Stomach (tissue), 9 donors: ENCODE data around the gene LAMB2. TPM values are rescaled to one million over a fixed set of nuclear protein-coding genes. Genes with fewer than 3 reads are reported as not detected.

Experiments used
- DNase-seq, 2 donors: peaks; one replicate each; pipeline versions ENCODE4 v3.0.0 to v3.0.0-alpha.2; 2013 to 2019
- H3K27ac ChIP-seq, 5 donors: fragments of 200-600 bp in 4 of 5; sonication (generic) in 4 of 5; one replicate each; pipeline ENCODE4 v1.5.1; 2013 to 2019; ENCODE audit warnings: mild to moderate bottlenecking in 1 of 5, moderate library complexity in 1 of 5
- H3K27me3 ChIP-seq, 3 donors: fragments of 200-600 bp; sonication (generic); one replicate each; pipeline ENCODE4 v1.5.1; 2017 to 2019; ENCODE audit warnings: mixed run types in 1 of 3
- H3K36me3 ChIP-seq, 4 donors: fragments of 200-600 bp; sonication (generic); 1 replicate in 3 of 4; 2 replicates in 1 of 4; pipeline ENCODE4 v1.5.1; 2016 to 2019
- H3K4me1 ChIP-seq, 4 donors: fragments of 200-600 bp; sonication (generic); one replicate each; pipeline ENCODE4 v1.5.1; 2016 to 2019
- H3K4me3 ChIP-seq, 4 donors: fragments of 200-600 bp; sonication (generic) in 3 of 4; one replicate each; pipeline ENCODE4 v1.5.1; 2016 to 2019; ENCODE audit warnings: mild to moderate bottlenecking in 1 of 4
- H3K9me3 ChIP-seq, 4 donors: fragments of 200-600 bp; sonication (generic); one replicate each; pipeline ENCODE4 v1.5.1; 2016 to 2019
- EP300 ChIP-seq: sonication (generic); formaldehyde crosslinking; IDR thresholded peaks from one replicate; pipeline ENCODE4 v1.6.1; 2017; ENCODE audit warnings: antibody characterized with exemption
- POLR2A ChIP-seq, 4 donors: fragments of 450-650 bp; IDR thresholded peaks; one replicate each; pipeline ENCODE4 v1.6.1; 2016; ENCODE audit warnings: antibody characterized with exemption in 4 of 4, control low read depth in 2 of 4, mild to moderate bottlenecking in 1 of 4, moderate library complexity in 1 of 4
- POLR2AphosphoS5 ChIP-seq, 3 donors: sonication (generic); formaldehyde crosslinking; IDR thresholded peaks; one replicate each; pipeline ENCODE4 v1.6.1; 2016; ENCODE audit warnings: antibody characterized with exemption in 3 of 3
- WGBS, 5 donors: extraction: QIAGEN DNeasy Blood & Tissue Kit in 3 of 5; methylation state at CpG; one replicate each; pipeline versions ENCODE4 v1.1.5 to v1.1.7; 2013 to 2018; 5-methylcytosine and 5-hydroxymethylcytosine counted together
- intact Hi-C: fragments of 100-400 bp; cut with DNase I; formaldehyde crosslinking; loops from one replicate; pipeline ENCODE4 v1.15.1; 2023; ENCODE audit warnings: low total_unique reads
- polyA plus RNA-seq, 3 donors: library from polyadenylated mRNA; stranded (reverse); fragments of 200-250 nt; gene quantifications; one replicate each; pipeline ENCODE4 v1.2.3, GENCODE V29; 2013
- total RNA-seq, 5 donors: library from RNA; depleted of rRNA; stranded (reverse); fragments of >200 nt; gene quantifications; one replicate each; pipeline versions ENCODE4 v1.1.0 to v1.2.3, GENCODE V29; 2014 to 2016
- TF ChIP-seq, protein P1 (sequence below), 7 experiments: fragments of 450-650 bp in 4 of 7; fragments of 200-600 bp in 3 of 7; sonication (generic) in 3 of 7; IDR thresholded peaks; one replicate each; pipeline ENCODE4 v1.5.1; 2016 to 2019; ENCODE audit warnings: antibody characterized with exemption in 7 of 7, control low read depth in 2 of 7, mild to moderate bottlenecking in 1 of 7
- donor health status: healthy with polysubstance abuse.
- donor health status: Bipolar disorder and iron deficiency.
- donor health status: healthy.

Gene LAMB2
- total and polyA plus RNA-seq, 8 donors: 195 to 578 (median 324) TPM

DNA sequence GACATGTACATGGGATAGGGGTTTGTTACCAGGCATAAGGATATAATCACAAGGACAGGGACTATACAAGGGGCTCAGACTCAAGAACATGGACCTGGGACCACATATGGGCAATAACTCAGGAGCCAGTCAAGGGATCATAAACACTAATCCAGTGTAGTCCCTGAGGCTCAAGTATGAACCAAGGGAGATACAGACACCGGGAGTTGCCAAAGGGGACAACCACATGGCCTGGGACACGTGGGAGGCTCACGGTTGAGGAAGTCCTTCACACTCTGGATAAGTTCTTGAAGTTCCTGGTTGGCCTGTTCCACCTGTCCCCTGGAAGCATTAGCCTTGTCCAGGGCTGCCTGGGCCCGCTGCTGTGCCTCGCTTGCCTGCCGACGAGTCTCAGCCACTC is 10.4 kb downstream of the LAMB2 start:
- 79 to 94% (median 83%) methylated on average over 7 of the region's 7 CpGs for WGBS, 5 donors
- Histone ChIP-seq H3K27me3 (no peaks in the 10 kb centered on the region), H3K4me1 (peaks cover 18 to 31% (median 27%) of the 10 kb centered on the region in 4 donors), H3K36me3 (peaks cover 69 to 82% (median 79%) of the 10 kb centered on the region in 4 donors), H3K27ac (no peak overlapping the region), H3K9me3 (no peaks in the 10 kb centered on the region), H3K4me3 (no peak overlapping the region)
- no peak for DNase-seq
- TF ChIP-seq POLR2A (IDR thresholded peaks at IDR 0.05): no peak
- TF ChIP-seq EP300: no peak
- TF ChIP-seq, protein P1, sequence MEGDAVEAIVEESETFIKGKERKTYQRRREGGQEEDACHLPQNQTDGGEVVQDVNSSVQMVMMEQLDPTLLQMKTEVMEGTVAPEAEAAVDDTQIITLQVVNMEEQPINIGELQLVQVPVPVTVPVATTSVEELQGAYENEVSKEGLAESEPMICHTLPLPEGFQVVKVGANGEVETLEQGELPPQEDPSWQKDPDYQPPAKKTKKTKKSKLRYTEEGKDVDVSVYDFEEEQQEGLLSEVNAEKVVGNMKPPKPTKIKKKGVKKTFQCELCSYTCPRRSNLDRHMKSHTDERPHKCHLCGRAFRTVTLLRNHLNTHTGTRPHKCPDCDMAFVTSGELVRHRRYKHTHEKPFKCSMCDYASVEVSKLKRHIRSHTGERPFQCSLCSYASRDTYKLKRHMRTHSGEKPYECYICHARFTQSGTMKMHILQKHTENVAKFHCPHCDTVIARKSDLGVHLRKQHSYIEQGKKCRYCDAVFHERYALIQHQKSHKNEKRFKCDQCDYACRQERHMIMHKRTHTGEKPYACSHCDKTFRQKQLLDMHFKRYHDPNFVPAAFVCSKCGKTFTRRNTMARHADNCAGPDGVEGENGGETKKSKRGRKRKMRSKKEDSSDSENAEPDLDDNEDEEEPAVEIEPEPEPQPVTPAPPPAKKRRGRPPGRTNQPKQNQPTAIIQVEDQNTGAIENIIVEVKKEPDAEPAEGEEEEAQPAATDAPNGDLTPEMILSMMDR (IDR thresholded peaks at IDR 0.05): no peak
- no peak for TF ChIP-seq POLR2AphosphoS5 (IDR thresholded peaks at IDR 0.05)
- intact Hi-C loops: no loop called here

DNA sequence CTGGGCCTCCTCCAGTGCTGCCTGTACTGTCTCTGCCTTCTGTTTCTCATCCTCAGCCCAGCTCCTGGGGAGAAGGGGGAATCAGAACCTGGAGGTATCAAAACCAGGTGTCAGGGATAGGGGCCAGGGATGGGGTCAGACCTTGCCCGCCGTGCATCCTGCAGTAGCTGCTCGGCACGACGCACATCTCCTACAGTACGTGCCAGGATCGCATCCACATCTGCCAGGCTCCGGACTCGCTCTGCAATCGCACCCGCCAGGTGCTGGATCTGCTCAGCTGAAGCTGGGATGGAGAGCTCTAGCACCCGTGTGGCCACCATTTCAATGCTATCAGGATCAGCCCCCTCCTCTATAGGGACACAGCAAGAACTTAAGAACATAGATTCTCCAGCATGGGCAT is 10.8 kb downstream of the LAMB2 start:
- TF ChIP-seq EP300: no peak
- no peak for TF ChIP-seq POLR2A (IDR thresholded peaks at IDR 0.05)
- TF ChIP-seq, protein P1 (IDR thresholded peaks at IDR 0.05): no peak
- TF ChIP-seq POLR2AphosphoS5 (IDR thresholded peaks at IDR 0.05): no peak
- H3K4me3 ChIP-seq: no peak overlapping the region
- peaks cover 74 to 82% (median 79%) of the 10 kb centered on the region in 4 donors for H3K36me3 ChIP-seq
- peak overlapping the region in 3 of 5 donors; percentile 87 to 98 (median 96) for H3K27ac ChIP-seq
- no peak for DNase-seq
- H3K27me3 ChIP-seq: no peaks in the 10 kb centered on the region
- no peaks in the 10 kb centered on the region for H3K9me3 ChIP-seq
- 60 to 96% (median 95%) methylated on average over 1 to 12 of the region's 12 CpGs for WGBS, 5 donors
- H3K4me1 ChIP-seq: peaks cover 18 to 31% (median 27%) of the 10 kb centered on the region in 4 donors
- intact Hi-C loops: no loop called here

DNA sequence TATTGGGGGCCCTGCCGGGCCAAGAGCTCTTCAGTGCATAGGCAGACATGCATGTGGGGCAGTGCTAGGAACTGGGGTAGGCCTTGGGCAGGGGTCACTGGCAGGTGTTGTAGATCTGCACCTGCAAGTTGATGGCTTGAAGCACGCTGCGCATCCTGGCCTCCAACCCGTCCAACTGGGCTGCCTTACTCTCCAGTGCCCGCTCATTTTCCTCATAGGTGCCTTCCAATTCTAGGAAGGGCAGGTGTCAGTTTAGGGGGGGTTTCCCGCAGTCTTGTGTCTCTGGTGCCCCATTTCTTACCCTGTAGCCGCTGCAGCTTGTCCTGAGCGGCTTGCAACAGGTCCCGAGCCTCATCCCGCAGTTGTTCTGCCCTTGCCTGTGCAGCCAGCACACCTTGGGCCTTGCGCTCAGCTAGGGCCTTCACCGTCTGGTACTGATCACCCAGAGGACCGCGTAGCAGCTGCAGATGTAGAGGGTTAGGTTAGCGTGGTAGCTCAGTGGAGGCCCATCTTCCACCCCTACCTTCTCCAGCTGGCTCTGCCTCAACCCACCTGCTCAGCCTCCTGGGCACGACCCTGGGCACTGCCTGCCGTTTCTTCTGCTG is 11.6 kb downstream of the LAMB2 start:
- 70 to 85% (median 78%) methylated on average over 15 to 17 of the region's 17 CpGs for WGBS, 5 donors
- Histone ChIP-seq H3K9me3 (no peaks in the 10 kb centered on the region), H3K27ac (peak overlapping the region; percentile 87 to 98 (median 96)), H3K4me1 (peaks cover 18 to 31% (median 27%) of the 10 kb centered on the region in 4 donors), H3K4me3 (peak overlapping the region; percentile 62 to 100 (median 98)), H3K27me3 (no peaks in the 10 kb centered on the region), H3K36me3 (peaks cover 76 to 82% (median 80%) of the 10 kb centered on the region in 4 donors)
- DNase-seq: no peak
- no peak for TF ChIP-seq POLR2AphosphoS5 (IDR thresholded peaks at IDR 0.05)
- TF ChIP-seq POLR2A (IDR thresholded peaks at IDR 0.05): no peak
- intact Hi-C loops: no loop called here

DNA sequence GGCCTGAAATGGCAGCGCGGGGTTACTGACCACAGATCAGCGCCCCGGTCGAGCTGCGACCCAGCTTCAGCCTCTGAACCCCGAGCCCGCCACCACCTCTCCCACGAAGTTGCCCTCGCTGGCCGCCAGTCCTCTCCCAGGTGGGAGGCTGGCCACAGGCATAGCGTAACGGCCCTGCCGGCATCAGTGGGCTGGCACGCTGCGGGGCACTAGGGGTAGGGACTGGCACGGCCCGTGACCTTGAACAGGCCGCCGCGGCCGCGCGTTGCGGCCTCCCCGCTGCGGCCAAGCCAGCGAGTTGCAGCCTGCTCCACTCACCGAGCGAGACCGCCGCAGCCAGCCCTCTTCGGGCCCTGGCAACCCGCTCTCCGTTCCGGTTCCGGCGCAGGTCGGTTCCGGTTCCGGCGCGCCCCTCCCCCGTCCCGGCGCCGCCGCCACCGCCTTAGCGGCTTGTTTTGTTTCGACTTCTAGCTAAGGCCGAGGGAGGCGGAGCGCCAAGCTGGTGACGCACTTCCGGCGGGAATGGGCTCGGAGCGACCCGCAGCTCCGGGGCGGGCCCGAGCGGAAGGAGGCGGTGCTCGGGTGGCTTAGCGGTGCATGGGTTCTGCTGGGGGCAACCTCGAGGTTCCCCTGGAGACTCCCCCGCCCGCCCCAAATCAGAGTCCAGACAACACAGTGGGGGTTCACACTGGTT is 12.3 kb downstream of the LAMB2 start, which contains the start of gene USP19:
TSS of gene USP19 (minus strand) at position 386 of the 694 bp plus-strand sequence. CDS start 1,678 bp downstream, outside the sequence.
- Histone ChIP-seq H3K4me3 (peak within 1 kb of the TSS; percentile 62 to 100 (median 98)), H3K36me3 (peaks cover 76 to 82% (median 80%) of the 10 kb centered on the region in 4 donors), H3K4me1 (peaks cover 18 to 31% (median 27%) of the 10 kb centered on the region in 4 donors), H3K27me3 (no peaks in the 10 kb centered on the region), H3K9me3 (no peaks in the 10 kb centered on the region), H3K27ac (peak within 1 kb of the TSS; percentile 87 to 98 (median 96))
- intact Hi-C loops: no loop called here
- TF ChIP-seq POLR2AphosphoS5 (IDR thresholded peaks at IDR 0.05) (peak; percentile 89 to 99 (median 91)), POLR2A (IDR thresholded peaks at IDR 0.05) (peak in 2 of 4 donors; percentile 39 to 44), EP300 (no peak)
- TF ChIP-seq, protein P1 (IDR thresholded peaks at IDR 0.05): peak in 1 of 7 experiments; percentile 5
- WGBS, 5 donors: 0 to 1% (median 1%) methylated on average over 7 to 70 of the region's 70 CpGs
- DNase-seq: peak; percentile 98 to 99
